SK-N-SH (cell line): Measurements from ENCODE around the gene RHOXF2B.
"Not testable (repeated sequence)": the region's sequence is repeated elsewhere in the genome, so short reads cannot be mapped to it uniquely, and the experiment has no call there.

Experiments used
- GABPA ChIP-seq: IDR thresholded peaks from 2 replicates; pipeline ENCODE4 v1.4.0; 2012; ENCODE audit warnings: low read depth, mild to moderate bottlenecking
- RFX5 ChIP-seq: IDR thresholded peaks from 2 replicates; pipeline ENCODE4 v1.6.1; 2012; ENCODE audit warnings: mild to moderate bottlenecking, improper control_type of control experiment, low read length
- TF ChIP-seq, protein P1 (sequence below): fragments of 200-600 bp; sonication (generic); IDR thresholded peaks from 2 replicates; pipeline ENCODE4 v1.6.1; 2017; ENCODE audit warnings: antibody characterized with exemption, mild to moderate bottlenecking, moderate library complexity

DNA sequence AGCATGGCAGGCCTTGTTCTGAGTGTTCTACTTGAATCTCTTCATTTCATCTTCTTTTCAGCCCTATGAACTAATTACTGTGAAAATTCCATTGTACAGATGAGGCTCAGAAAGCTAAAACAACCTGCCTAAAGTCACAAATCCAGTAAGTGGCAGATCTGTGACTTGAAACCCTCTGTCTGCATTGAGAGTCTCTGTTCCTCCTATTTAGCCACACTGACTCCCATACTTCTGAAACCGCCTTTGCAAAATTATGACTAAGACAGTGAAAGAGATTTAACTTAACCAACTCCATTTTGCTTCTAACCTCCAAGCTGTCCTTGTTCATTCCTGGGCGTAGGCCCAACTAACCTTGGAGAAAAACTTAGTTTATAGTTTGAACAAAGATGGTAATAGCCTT is 35.2 kb downstream of the RHOXF2B start:
- TF ChIP-seq RFX5, GABPA: not testable (repeated sequence)
- TF ChIP-seq, protein P1, sequence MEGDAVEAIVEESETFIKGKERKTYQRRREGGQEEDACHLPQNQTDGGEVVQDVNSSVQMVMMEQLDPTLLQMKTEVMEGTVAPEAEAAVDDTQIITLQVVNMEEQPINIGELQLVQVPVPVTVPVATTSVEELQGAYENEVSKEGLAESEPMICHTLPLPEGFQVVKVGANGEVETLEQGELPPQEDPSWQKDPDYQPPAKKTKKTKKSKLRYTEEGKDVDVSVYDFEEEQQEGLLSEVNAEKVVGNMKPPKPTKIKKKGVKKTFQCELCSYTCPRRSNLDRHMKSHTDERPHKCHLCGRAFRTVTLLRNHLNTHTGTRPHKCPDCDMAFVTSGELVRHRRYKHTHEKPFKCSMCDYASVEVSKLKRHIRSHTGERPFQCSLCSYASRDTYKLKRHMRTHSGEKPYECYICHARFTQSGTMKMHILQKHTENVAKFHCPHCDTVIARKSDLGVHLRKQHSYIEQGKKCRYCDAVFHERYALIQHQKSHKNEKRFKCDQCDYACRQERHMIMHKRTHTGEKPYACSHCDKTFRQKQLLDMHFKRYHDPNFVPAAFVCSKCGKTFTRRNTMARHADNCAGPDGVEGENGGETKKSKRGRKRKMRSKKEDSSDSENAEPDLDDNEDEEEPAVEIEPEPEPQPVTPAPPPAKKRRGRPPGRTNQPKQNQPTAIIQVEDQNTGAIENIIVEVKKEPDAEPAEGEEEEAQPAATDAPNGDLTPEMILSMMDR, result not testable (repeated sequence)
